Spleen (tissue), 7 donors: ENCODE data around the gene IFT43.

ENCODE experiments used
- POLR2A ChIP-seq, 3 donors: fragments of 450-650 bp; IDR thresholded peaks; one replicate each; pipeline ENCODE4 v1.5.1; 2017; ENCODE audit warnings: antibody characterized with exemption in 3 of 3, mild to moderate bottlenecking in 1 of 3
- POLR2AphosphoS5 ChIP-seq, 3 donors: sonication (generic); formaldehyde crosslinking; IDR thresholded peaks; one replicate each; pipeline ENCODE4 v1.5.1; 2017; ENCODE audit warnings: antibody characterized with exemption in 3 of 3
- TF ChIP-seq, protein P1 (sequence below), 11 experiments: fragments of 200-600 bp in 7 of 11; fragments of 450-650 bp in 4 of 11; sonication (generic) in 4 of 11; IDR thresholded peaks in 8 of 11; conservative IDR thresholded peaks in 3 of 11; 1 replicate in 7 of 11; 2 replicates in 4 of 11; pipeline versions ENCODE4 v1.4.0 to v1.8.0; 2016 to 2021; ENCODE audit warnings: antibody characterized with exemption in 11 of 11, inconsistent platforms in 4 of 11, mild to moderate bottlenecking in 1 of 11
- donor health status: DM: no; HTN: no; CAD: no; lungs with moderate emphysema.
- donor health status: DM: no; HTN: no; CAD: no.
- donor health status: DM: no; HTN: no; CAD: no.

DNA sequence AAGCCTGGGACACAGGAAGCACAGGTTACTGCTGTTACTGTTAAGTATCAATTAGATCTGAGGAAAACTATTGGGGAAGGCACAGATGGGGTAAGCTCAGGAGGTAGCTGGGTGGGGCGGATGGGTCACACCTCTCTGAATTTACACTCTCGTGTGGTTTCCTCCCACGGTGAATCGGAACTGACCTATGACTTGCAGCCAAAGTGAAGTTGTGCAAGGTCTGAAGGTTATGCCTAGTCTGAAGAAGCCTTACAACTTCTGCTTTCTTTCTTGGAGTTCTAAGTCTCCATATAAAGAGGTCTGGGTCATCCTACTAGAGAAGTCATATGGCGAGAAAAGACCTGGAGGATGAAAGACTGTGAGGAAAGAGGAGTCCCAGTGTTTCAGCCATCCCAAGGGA lies 140.5 kb downstream of the IFT43 start:
- TF ChIP-seq POLR2AphosphoS5 (IDR thresholded peaks at IDR 0.05) (no peak), POLR2A (IDR thresholded peaks at IDR 0.05) (no peak)
- TF ChIP-seq, protein P1, sequence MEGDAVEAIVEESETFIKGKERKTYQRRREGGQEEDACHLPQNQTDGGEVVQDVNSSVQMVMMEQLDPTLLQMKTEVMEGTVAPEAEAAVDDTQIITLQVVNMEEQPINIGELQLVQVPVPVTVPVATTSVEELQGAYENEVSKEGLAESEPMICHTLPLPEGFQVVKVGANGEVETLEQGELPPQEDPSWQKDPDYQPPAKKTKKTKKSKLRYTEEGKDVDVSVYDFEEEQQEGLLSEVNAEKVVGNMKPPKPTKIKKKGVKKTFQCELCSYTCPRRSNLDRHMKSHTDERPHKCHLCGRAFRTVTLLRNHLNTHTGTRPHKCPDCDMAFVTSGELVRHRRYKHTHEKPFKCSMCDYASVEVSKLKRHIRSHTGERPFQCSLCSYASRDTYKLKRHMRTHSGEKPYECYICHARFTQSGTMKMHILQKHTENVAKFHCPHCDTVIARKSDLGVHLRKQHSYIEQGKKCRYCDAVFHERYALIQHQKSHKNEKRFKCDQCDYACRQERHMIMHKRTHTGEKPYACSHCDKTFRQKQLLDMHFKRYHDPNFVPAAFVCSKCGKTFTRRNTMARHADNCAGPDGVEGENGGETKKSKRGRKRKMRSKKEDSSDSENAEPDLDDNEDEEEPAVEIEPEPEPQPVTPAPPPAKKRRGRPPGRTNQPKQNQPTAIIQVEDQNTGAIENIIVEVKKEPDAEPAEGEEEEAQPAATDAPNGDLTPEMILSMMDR (IDR thresholded peaks at IDR 0.05 in 8 of 11, conservative IDR thresholded peaks at IDR 0.05 in 3 of 11): no peak
